Mucosa of rectum (tissue), 2 donors: Measurements from ENCODE around the gene SDK1.

ENCODE experiments used
- H3K27ac ChIP-seq, 2 donors: one replicate each; pipeline ENCODE4 v1.7.0; 2013; ENCODE audit warnings: inconsistent platforms in 2 of 2, low read depth in 2 of 2, low read length in 2 of 2
- H3K27me3 ChIP-seq, 2 donors: one replicate each; pipeline ENCODE4 v1.7.0; 2013; ENCODE audit warnings: low read length in 2 of 2; ENCODE audit not compliant: control insufficient read depth in 2 of 2, insufficient read depth in 2 of 2
- H3K36me3 ChIP-seq, 2 donors: one replicate each; pipeline ENCODE4 v1.7.0; 2013; ENCODE audit warnings: low read length in 2 of 2; ENCODE audit not compliant: control insufficient read depth in 2 of 2, insufficient read depth in 2 of 2
- H3K4me1 ChIP-seq, 2 donors: one replicate each; pipeline ENCODE4 v1.7.0; 2013; ENCODE audit warnings: low read length in 2 of 2, mild to moderate bottlenecking in 1 of 2; ENCODE audit not compliant: control insufficient read depth in 2 of 2, insufficient read depth in 2 of 2
- H3K4me3 ChIP-seq, 2 donors: one replicate each; pipeline ENCODE4 v1.7.0; 2013; ENCODE audit warnings: low read length in 2 of 2
- H3K9ac ChIP-seq, 2 donors: one replicate each; pipeline ENCODE4 v1.7.0; 2013; ENCODE audit warnings: low read length in 2 of 2, low read depth in 1 of 2, mild to moderate bottlenecking in 1 of 2
- H3K9me3 ChIP-seq, 2 donors: one replicate each; pipeline ENCODE4 v1.7.0; 2013; ENCODE audit warnings: low read length in 2 of 2; ENCODE audit not compliant: control insufficient read depth in 2 of 2
- donor health status: healthy.
- donor health status: Normal muscosa, but diverticular disease.

SDK1 gene

GRCh38 chr7:4190010-4190981 lies 889.2 kb downstream of the SDK1 start:
- H3K27me3 ChIP-seq, result peaks cover 0 to 3% of the 10 kb centered on the region in 2 donors
- H3K36me3 ChIP-seq, result no peaks in the 10 kb centered on the region
- no peaks in the 10 kb centered on the region for H3K9me3 ChIP-seq
- no peak overlapping the region for H3K27ac ChIP-seq
- H3K4me1 ChIP-seq, result no peaks in the 10 kb centered on the region
- H3K9ac ChIP-seq, result no peak overlapping the region
- no peak overlapping the region for H3K4me3 ChIP-seq

GRCh38 chr7:4191046-4191445 lies 890.0 kb downstream of the SDK1 start:
- H3K9ac ChIP-seq, result no peak overlapping the region
- no peaks in the 10 kb centered on the region for H3K36me3 ChIP-seq
- peaks cover 0 to 3% of the 10 kb centered on the region in 2 donors for H3K27me3 ChIP-seq
- H3K27ac ChIP-seq, result no peak overlapping the region
- H3K4me3 ChIP-seq, result no peak overlapping the region
- H3K4me1 ChIP-seq, result no peaks in the 10 kb centered on the region
- H3K9me3 ChIP-seq, result no peaks in the 10 kb centered on the region

- Histone ChIP-seq H3K27me3 (peaks cover 0 to 3% of the 10 kb centered on the region in 2 donors), H3K27ac (no peak overlapping the region), H3K4me1 (no peaks in the 10 kb centered on the region), H3K9me3 (no peaks in the 10 kb centered on the region), H3K4me3 (no peak overlapping the region), H3K36me3 (no peaks in the 10 kb centered on the region), H3K9ac (no peak overlapping the region)
Measured at GRCh38 chr7:4191525-4191924, 890.5 kb downstream of the SDK1 start.

- H3K27me3 ChIP-seq, result no peaks in the 10 kb centered on the region
Measured at GRCh38 chr7:4195660-4196059, 894.6 kb downstream of the SDK1 start.

GRCh38 chr7:4196121-4196819 lies 895.2 kb downstream of the SDK1 start:
- Histone ChIP-seq H3K9me3 (no peaks in the 10 kb centered on the region), H3K4me3 (no peak overlapping the region), H3K27ac (no peak overlapping the region), H3K4me1 (no peaks in the 10 kb centered on the region), H3K36me3 (no peaks in the 10 kb centered on the region), H3K27me3 (no peaks in the 10 kb centered on the region), H3K9ac (no peak overlapping the region)

More at GRCh38 chr7:4195660-4196059, 894.6 kb downstream of the SDK1 start:
- no peaks in the 10 kb centered on the region for H3K4me1 ChIP-seq
- H3K36me3 ChIP-seq, result no peaks in the 10 kb centered on the region
- no peak overlapping the region for H3K9ac ChIP-seq
- no peaks in the 10 kb centered on the region for H3K9me3 ChIP-seq
- H3K27ac ChIP-seq, result no peak overlapping the region
- H3K4me3 ChIP-seq, result no peak overlapping the region

- H3K4me1 ChIP-seq, result no peaks in the 10 kb centered on the region
- H3K9ac ChIP-seq, result no peak overlapping the region
- no peaks in the 10 kb centered on the region for H3K27me3 ChIP-seq
- no peak overlapping the region for H3K4me3 ChIP-seq
- no peak overlapping the region for H3K27ac ChIP-seq
- no peaks in the 10 kb centered on the region for H3K9me3 ChIP-seq
- H3K36me3 ChIP-seq, result no peaks in the 10 kb centered on the region
Measured at GRCh38 chr7:4198301-4198700, 897.2 kb downstream of the SDK1 start.

- Histone ChIP-seq H3K9ac (no peak overlapping the region), H3K4me1 (no peaks in the 10 kb centered on the region), H3K27ac (no peak overlapping the region), H3K36me3 (no peaks in the 10 kb centered on the region), H3K9me3 (no peaks in the 10 kb centered on the region), H3K4me3 (no peak overlapping the region), H3K27me3 (no peaks in the 10 kb centered on the region)
Measured at GRCh38 chr7:4200546-4201094, 899.6 kb downstream of the SDK1 start.

- Histone ChIP-seq H3K4me3 (no peak overlapping the region), H3K27ac (no peak overlapping the region), H3K4me1 (no peaks in the 10 kb centered on the region), H3K36me3 (no peaks in the 10 kb centered on the region), H3K27me3 (no peaks in the 10 kb centered on the region), H3K9me3 (no peaks in the 10 kb centered on the region), H3K9ac (no peak overlapping the region)
Measured at GRCh38 chr7:4201566-4201965, 900.5 kb downstream of the SDK1 start.

- no peak overlapping the region for H3K4me3 ChIP-seq
- no peak overlapping the region for H3K9ac ChIP-seq
- no peaks in the 10 kb centered on the region for H3K9me3 ChIP-seq
- no peaks in the 10 kb centered on the region for H3K36me3 ChIP-seq
- no peaks in the 10 kb centered on the region for H3K27me3 ChIP-seq
- no peaks in the 10 kb centered on the region for H3K4me1 ChIP-seq
- H3K27ac ChIP-seq, result no peak overlapping the region
Measured at GRCh38 chr7:4202154-4202736, 901.2 kb downstream of the SDK1 start.

GRCh38 chr7:4202954-4203353 lies 901.9 kb downstream of the SDK1 start:
- Histone ChIP-seq H3K36me3 (no peaks in the 10 kb centered on the region), H3K9me3 (no peaks in the 10 kb centered on the region), H3K27ac (no peak overlapping the region), H3K4me1 (no peaks in the 10 kb centered on the region), H3K9ac (no peak overlapping the region), H3K4me3 (no peak overlapping the region), H3K27me3 (no peaks in the 10 kb centered on the region)
